Rectal smooth muscle tissue (tissue), 1 donor: ENCODE measurements around the gene PMPCA.
A peak's percentile ranks its signal among the peaks of the same experiment; 100 is the strongest.

Source experiments
- H3K27ac ChIP-seq: one replicate; pipeline ENCODE4 v1.7.0; 2013; ENCODE audit warnings: low read depth, low read length, inconsistent platforms
- H3K27me3 ChIP-seq: one replicate; pipeline ENCODE4 v1.7.0; 2013; ENCODE audit warnings: low read length; ENCODE audit not compliant: control insufficient read depth, insufficient read depth
- H3K36me3 ChIP-seq: one replicate; pipeline ENCODE4 v1.7.0; 2013; ENCODE audit warnings: low read length; ENCODE audit not compliant: control insufficient read depth, insufficient read depth
- H3K4me1 ChIP-seq: one replicate; pipeline ENCODE4 v1.7.0; 2013; ENCODE audit warnings: low read length; ENCODE audit not compliant: control insufficient read depth, insufficient read depth
- H3K4me3 ChIP-seq: one replicate; pipeline ENCODE4 v1.7.0; 2013; ENCODE audit warnings: low read length
- H3K9ac ChIP-seq: one replicate; pipeline ENCODE4 v1.7.0; 2013; ENCODE audit warnings: low read length

Gene PMPCA

GRCh38 chr9:136391737-136392537 lies 18.5 kb upstream of the PMPCA start:
- Histone ChIP-seq H3K9ac (no peak overlapping the region), H3K4me3 (no peak overlapping the region), H3K27ac (no peak overlapping the region), H3K36me3 (peaks cover 21% of the 10 kb centered on the region), H3K27me3 (no peaks in the 10 kb centered on the region), H3K4me1 (no peaks in the 10 kb centered on the region)

GRCh38 chr9:136392538-136393449 lies 17.7 kb upstream of the PMPCA start:
- no peak overlapping the region for H3K4me3 ChIP-seq
- H3K4me1 ChIP-seq: no peaks in the 10 kb centered on the region
- no peaks in the 10 kb centered on the region for H3K27me3 ChIP-seq
- peaks cover 21% of the 10 kb centered on the region for H3K36me3 ChIP-seq
- H3K9ac ChIP-seq: no peak overlapping the region
- H3K27ac ChIP-seq: no peak overlapping the region

- peaks cover 21% of the 10 kb centered on the region for H3K36me3 ChIP-seq
- no peaks in the 10 kb centered on the region for H3K27me3 ChIP-seq
- H3K4me3 ChIP-seq: no peak overlapping the region
- no peak overlapping the region for H3K9ac ChIP-seq
- no peak overlapping the region for H3K27ac ChIP-seq
- no peaks in the 10 kb centered on the region for H3K4me1 ChIP-seq
Measured at GRCh38 chr9:136393531-136393930, 16.9 kb upstream of the PMPCA start.

GRCh38 chr9:136394312-136395019 lies 16.0 kb upstream of the PMPCA start:
- no peak overlapping the region for H3K4me3 ChIP-seq
- no peak overlapping the region for H3K27ac ChIP-seq
- H3K27me3 ChIP-seq: no peaks in the 10 kb centered on the region
- peaks cover 21% of the 10 kb centered on the region for H3K36me3 ChIP-seq
- no peak overlapping the region for H3K9ac ChIP-seq
- peaks cover 5% of the 10 kb centered on the region for H3K4me1 ChIP-seq

GRCh38 chr9:136395020-136395340 lies 15.5 kb upstream of the PMPCA start:
- Histone ChIP-seq H3K27me3 (no peaks in the 10 kb centered on the region), H3K4me3 (no peak overlapping the region), H3K9ac (no peak overlapping the region), H3K36me3 (peaks cover 21% of the 10 kb centered on the region), H3K4me1 (peaks cover 6% of the 10 kb centered on the region), H3K27ac (no peak overlapping the region)

- no peak overlapping the region for H3K27ac ChIP-seq
- no peak overlapping the region for H3K9ac ChIP-seq
- H3K36me3 ChIP-seq: peaks cover 21% of the 10 kb centered on the region
- H3K4me3 ChIP-seq: no peak overlapping the region
- peaks cover 6% of the 10 kb centered on the region for H3K4me1 ChIP-seq
- no peaks in the 10 kb centered on the region for H3K27me3 ChIP-seq
Measured at GRCh38 chr9:136395345-136396218, 14.9 kb upstream of the PMPCA start.

- Histone ChIP-seq H3K9ac (no peak overlapping the region), H3K4me1 (peaks cover 6% of the 10 kb centered on the region), H3K27me3 (no peaks in the 10 kb centered on the region), H3K36me3 (peaks cover 21% of the 10 kb centered on the region), H3K27ac (no peak overlapping the region), H3K4me3 (no peak overlapping the region)
Measured at GRCh38 chr9:136396219-136396515, 14.3 kb upstream of the PMPCA start.

GRCh38 chr9:136397643-136398042 lies 12.8 kb upstream of the PMPCA start:
- Histone ChIP-seq H3K36me3 (peaks cover 10% of the 10 kb centered on the region), H3K27ac (no peak overlapping the region), H3K4me3 (no peak overlapping the region), H3K9ac (no peak overlapping the region), H3K27me3 (no peaks in the 10 kb centered on the region), H3K4me1 (peaks cover 6% of the 10 kb centered on the region)

GRCh38 chr9:136398286-136398685 lies 12.2 kb upstream of the PMPCA start:
- Histone ChIP-seq H3K27me3 (no peaks in the 10 kb centered on the region), H3K4me1 (peaks cover 6% of the 10 kb centered on the region), H3K27ac (no peak overlapping the region), H3K9ac (no peak overlapping the region), H3K36me3 (peaks cover 10% of the 10 kb centered on the region), H3K4me3 (no peak overlapping the region)

- H3K4me3 ChIP-seq: peak overlapping the region; percentile 90
- no peaks in the 10 kb centered on the region for H3K27me3 ChIP-seq
- H3K36me3 ChIP-seq: peaks cover 13% of the 10 kb centered on the region
- H3K4me1 ChIP-seq: peaks cover 6% of the 10 kb centered on the region
- H3K9ac ChIP-seq: peak overlapping the region; percentile 71
- peak overlapping the region; percentile 45 for H3K27ac ChIP-seq
Measured at GRCh38 chr9:136399176-136400037, 11.1 kb upstream of the PMPCA start.
